HFF-Myc (cell line): Measurements from ENCODE around the gene CD53.
"Not testable (repeated sequence)": the region's sequence is repeated elsewhere in the genome, so short reads cannot be mapped to it uniquely, and the experiment has no call there.

ENCODE experiments used
- DNase-seq: peaks from one replicate; pipeline ENCODE4 v3.0.0-alpha.2; 2011; ENCODE audit warnings: low read depth; ENCODE audit errors: extremely low read depth
- H3K4me3 ChIP-seq: replicated peaks from 2 replicates; pipeline ENCODE4 v1.5.1; 2011; ENCODE audit warnings: low read depth, mild to moderate bottlenecking, control low read depth, low read length
- TF ChIP-seq, protein P1 (sequence below): IDR thresholded peaks from 2 replicates; pipeline ENCODE4 v1.5.1; 2012; ENCODE audit warnings: mild to moderate bottlenecking, low read depth, low read length, control low read depth; ENCODE audit errors: missing control alignments

The CD53 gene

DNA sequence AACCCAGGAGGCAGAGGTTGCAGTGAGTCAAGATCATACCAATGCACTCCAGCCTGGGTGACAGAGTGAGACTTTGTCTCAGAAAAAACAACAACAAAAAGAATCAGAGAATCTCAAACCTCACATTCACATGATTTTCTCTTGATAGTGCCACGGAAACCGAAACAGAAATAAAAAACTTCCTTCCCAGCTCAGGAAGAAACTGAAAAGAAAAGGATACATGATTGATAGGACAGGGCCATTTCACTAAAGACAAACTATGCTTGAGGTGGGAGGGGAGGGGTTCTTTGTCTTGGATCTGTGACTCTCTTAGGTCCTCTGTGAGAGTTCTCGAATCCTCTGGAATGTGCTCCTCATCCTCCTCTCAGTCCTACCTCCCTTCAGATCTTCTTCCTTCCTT is 19.8 kb upstream of the CD53 start:
- TF ChIP-seq, protein P1, sequence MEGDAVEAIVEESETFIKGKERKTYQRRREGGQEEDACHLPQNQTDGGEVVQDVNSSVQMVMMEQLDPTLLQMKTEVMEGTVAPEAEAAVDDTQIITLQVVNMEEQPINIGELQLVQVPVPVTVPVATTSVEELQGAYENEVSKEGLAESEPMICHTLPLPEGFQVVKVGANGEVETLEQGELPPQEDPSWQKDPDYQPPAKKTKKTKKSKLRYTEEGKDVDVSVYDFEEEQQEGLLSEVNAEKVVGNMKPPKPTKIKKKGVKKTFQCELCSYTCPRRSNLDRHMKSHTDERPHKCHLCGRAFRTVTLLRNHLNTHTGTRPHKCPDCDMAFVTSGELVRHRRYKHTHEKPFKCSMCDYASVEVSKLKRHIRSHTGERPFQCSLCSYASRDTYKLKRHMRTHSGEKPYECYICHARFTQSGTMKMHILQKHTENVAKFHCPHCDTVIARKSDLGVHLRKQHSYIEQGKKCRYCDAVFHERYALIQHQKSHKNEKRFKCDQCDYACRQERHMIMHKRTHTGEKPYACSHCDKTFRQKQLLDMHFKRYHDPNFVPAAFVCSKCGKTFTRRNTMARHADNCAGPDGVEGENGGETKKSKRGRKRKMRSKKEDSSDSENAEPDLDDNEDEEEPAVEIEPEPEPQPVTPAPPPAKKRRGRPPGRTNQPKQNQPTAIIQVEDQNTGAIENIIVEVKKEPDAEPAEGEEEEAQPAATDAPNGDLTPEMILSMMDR, result no peak
- no peak overlapping the region for H3K4me3 ChIP-seq
- DNase-seq, result no peak

- TF ChIP-seq, protein P1, result no peak
- H3K4me3 ChIP-seq, result no peak overlapping the region
- DNase-seq, result no peak
Measured at GRCh38 chr1:110856410-110856809, 16.5 kb upstream of the CD53 start.

DNA sequence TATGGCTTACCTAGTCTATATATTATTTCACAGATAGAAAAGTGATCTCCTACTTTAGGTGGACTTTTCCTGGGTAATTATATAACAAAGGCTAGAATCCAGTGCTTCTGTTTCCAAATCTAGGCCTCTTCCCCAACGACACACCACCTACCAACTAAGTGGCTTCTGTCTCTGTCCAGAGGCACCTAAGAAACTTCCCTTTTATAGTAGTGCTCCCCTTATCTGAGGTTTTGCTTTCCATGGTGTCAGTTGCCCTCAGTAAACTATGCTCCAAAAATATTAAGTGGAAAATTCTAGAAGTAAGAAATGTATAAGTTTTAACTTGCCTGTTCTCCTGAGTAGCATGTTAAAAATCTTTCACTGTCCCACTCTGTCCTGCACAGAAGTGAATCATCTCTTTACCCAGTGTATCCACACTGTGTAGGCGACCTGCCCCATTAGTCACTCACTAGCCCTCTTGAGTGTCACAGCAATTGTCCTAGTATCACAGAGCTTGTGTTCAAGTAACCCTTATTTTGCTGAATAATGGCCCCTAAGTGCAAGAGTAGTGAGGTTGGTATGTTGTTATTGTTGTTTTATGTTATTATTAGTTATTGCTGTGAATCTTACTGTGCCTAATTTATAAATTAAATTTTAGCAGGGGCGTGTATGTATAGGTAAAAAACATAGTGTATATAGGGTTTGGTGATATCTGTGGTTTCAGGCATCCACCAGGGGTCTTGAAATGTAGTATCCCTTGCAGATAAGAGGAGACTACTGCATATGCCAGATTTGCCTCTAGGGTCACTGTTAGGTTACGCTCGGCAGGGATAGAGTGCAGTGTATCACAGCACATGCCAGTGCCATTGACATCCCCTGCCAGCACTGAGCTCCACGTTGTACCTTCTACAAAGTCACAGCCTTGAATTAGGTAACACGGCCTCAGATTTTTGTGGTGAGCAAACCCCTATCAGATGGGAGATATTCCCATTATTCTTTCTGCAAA is 14.7 kb upstream of the CD53 start:
- TF ChIP-seq, protein P1, result no peak
- no peak overlapping the region for H3K4me3 ChIP-seq
- DNase-seq, result no peak

DNA sequence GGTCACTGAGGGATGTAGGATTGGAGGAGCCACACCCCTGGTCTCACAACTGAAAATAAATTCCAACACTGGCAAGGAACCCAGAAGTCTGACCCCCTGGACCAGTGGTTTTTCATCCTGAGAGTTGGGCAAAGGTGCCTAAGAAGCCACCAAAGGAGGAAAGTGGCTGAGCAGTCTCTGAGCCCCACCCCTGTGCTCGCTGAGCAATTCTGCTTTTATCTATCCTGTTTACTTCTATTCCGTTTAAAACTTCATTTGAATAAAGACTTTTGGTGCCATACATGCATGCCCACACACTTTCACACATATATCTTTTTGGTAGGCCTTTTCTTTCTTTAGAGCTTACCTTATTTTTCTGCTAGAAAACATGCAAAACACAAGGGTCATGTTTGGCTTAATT is 13.9 kb upstream of the CD53 start:
- no peak overlapping the region for H3K4me3 ChIP-seq
- DNase-seq, result no peak
- TF ChIP-seq, protein P1, result no peak

GRCh38 chr1:110860174-110860573 is 12.8 kb upstream of the CD53 start:
- TF ChIP-seq, protein P1, result no peak
- no peak overlapping the region for H3K4me3 ChIP-seq
- no peak for DNase-seq

DNA sequence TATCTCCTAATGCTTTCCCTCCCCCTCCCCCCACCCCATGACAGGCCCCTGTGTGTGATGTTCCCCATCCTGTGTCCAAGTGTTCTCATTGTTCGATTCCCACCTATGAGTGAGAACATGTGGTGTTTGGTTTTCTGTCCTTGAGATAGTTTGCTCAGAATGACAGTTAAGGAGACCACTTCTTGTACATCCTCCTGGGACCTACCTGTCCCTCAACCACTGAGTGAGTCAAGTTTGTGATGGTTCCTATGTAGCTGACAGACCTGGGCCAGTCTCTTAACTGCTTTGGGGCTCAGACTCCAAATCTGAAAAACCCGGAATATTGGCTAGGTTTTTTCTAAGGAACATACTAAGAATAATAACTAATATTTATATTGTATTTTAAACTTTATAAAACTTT is 12.3 kb upstream of the CD53 start:
- not testable (repeated sequence) for DNase-seq, H3K4me3 ChIP-seq

DNA sequence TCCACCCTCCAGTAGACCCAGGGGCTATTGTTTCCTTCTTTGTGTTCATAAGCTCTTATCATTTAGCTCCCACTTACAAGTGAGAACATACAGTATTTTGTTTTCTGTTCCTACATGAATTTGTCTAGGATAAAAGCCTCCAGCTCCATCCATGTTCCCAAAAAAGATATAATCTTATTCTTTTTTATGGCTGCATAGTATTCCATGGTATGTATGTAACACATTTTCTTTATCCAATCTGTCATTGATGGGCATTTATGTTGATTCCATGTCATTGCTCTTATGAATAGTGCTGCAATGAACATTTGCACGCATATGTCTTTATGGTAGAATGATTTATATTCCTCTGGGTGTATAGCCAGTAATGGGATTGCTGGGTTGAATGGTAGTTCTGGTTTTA is 11.0 kb upstream of the CD53 start:
- H3K4me3 ChIP-seq, DNase-seq: not testable (repeated sequence)

GRCh38 chr1:110864287-110864686 is 8.7 kb upstream of the CD53 start:
- TF ChIP-seq, protein P1, result no peak
- no peak for DNase-seq
- no peak overlapping the region for H3K4me3 ChIP-seq
